Mucosa of descending colon (tissue), 3 donors: ENCODE data around the gene CHIA. TPM values are rescaled to one million over a fixed set of nuclear protein-coding genes. Genes with fewer than 3 reads are reported as not detected.
"Not testable (repeated sequence)": the region's sequence is repeated elsewhere in the genome, so short reads cannot be mapped to it uniquely, and the experiment has no call there.

Source experiments
- ATAC-seq: fragments of 200-7000 bp; cut with Tn5 transposase; one replicate; pipeline ENCODE4 v1.9.1; 2020; ENCODE audit warnings: mild to moderate bottlenecking, moderate library complexity
- DNase-seq, 3 donors: peaks; one replicate each; pipeline ENCODE4 v3.0.0-alpha.2; 2020
- H3K36me3 ChIP-seq: fragments of 200-600 bp; one replicate; pipeline ENCODE4 v1.8.0; 2021; ENCODE audit warnings: low read depth, mild to moderate bottlenecking
- H3K4me1 ChIP-seq: fragments of 200-600 bp; one replicate; pipeline ENCODE4 v1.8.0; 2021; ENCODE audit warnings: low read depth, mild to moderate bottlenecking
- H3K4me3 ChIP-seq: fragments of 200-600 bp; one replicate; pipeline ENCODE4 v1.8.0; 2021; ENCODE audit warnings: mild to moderate bottlenecking
- H3K9me3 ChIP-seq: fragments of 200-600 bp; one replicate; pipeline ENCODE4 v1.8.0; 2021; ENCODE audit warnings: mild to moderate bottlenecking
- intact Hi-C, 2 donors: fragments of 100-400 bp; cut with DNase I in 1 of 2; cut with micrococcal nuclease in 1 of 2; formaldehyde crosslinking; loops; one replicate each; pipeline versions ENCODE4 v1.11.0 to v1.11.1; 2022; cut with DNase I, micrococcal nuclease
- total RNA-seq, 3 donors: library from RNA; stranded (reverse); fragmentation: NEBNext Ultra II Directional in 2 of 3; extraction: Animal tissue kit (Norgen Biotek cat#: 25700) in 2 of 3; gene quantifications; one replicate each; pipeline versions ENCODE4 v1.2.1 to v1.2.4, GENCODE V29; 2021 to 2023
- TF ChIP-seq, protein P1 (sequence below): fragments of 200-600 bp; IDR thresholded peaks from one replicate; pipeline ENCODE4 v1.8.0; 2022; ENCODE audit warnings: antibody characterized with exemption, mild to moderate bottlenecking
- donor health status: DM: no; HTN: no; CAD: no; lungs with moderate emphysema.
- donor health status: DM: no; HTN: no; CAD: no.
- donor health status: DM: no; HTN: yes; CAD: no.

Gene CHIA
- total RNA-seq, 3 donors from 2014 or later: not detected

DNA sequence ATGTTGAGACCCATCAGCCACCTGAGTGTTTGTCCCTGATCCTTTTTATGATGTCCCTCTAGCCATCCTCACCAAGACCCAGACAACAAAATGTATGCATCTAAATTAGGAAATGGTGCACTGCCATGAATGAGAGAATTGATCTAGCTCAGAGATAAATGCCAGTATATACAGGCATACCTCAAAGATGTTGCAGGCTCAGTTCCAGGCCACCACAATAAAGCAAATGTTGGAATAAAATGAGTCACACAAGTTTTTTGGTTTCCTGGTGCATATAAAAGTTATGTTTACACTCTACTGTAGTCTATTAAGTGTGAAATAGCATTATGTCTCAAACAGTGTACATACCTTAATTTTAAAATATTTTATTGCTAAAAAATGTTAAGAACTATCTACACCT, 63.9 kb downstream of the CHIA start:
- H3K9me3 ChIP-seq: no peaks in the 10 kb centered on the region
- ATAC-seq (no peak), DNase-seq (no peak)
- intact Hi-C loops: no loop called here
- no peaks in the 10 kb centered on the region for H3K4me1 ChIP-seq
- TF ChIP-seq, protein P1, sequence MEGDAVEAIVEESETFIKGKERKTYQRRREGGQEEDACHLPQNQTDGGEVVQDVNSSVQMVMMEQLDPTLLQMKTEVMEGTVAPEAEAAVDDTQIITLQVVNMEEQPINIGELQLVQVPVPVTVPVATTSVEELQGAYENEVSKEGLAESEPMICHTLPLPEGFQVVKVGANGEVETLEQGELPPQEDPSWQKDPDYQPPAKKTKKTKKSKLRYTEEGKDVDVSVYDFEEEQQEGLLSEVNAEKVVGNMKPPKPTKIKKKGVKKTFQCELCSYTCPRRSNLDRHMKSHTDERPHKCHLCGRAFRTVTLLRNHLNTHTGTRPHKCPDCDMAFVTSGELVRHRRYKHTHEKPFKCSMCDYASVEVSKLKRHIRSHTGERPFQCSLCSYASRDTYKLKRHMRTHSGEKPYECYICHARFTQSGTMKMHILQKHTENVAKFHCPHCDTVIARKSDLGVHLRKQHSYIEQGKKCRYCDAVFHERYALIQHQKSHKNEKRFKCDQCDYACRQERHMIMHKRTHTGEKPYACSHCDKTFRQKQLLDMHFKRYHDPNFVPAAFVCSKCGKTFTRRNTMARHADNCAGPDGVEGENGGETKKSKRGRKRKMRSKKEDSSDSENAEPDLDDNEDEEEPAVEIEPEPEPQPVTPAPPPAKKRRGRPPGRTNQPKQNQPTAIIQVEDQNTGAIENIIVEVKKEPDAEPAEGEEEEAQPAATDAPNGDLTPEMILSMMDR: no peak
- H3K4me3 ChIP-seq: no peak overlapping the region
- H3K36me3 ChIP-seq: no peaks in the 10 kb centered on the region

DNA sequence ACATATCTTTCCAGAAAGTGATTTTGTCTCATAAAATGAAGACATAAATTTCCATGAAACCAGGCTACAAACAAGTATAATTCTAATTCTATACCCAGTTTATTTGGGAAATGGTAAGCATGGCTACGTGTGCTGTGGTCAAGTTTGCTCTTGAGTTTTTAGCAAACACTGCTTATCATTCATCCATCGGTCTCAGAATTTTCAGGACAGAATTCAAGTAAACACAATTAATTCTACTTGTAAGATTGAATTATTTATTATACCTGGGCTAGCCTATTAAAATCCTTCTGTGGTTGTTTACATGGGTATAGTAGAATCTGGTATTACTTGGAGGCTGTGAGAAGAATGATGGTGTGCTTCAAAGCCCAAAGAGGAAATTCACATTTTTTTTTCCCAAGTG, 68.3 kb downstream of the CHIA start:
- Histone ChIP-seq H3K36me3 (no peaks in the 10 kb centered on the region), H3K9me3 (no peaks in the 10 kb centered on the region), H3K4me3 (no peak overlapping the region), H3K4me1 (no peaks in the 10 kb centered on the region)
- ATAC-seq (no peak), DNase-seq (no peak)
- TF ChIP-seq, protein P1: no peak
- intact Hi-C loops: no loop called here

DNA sequence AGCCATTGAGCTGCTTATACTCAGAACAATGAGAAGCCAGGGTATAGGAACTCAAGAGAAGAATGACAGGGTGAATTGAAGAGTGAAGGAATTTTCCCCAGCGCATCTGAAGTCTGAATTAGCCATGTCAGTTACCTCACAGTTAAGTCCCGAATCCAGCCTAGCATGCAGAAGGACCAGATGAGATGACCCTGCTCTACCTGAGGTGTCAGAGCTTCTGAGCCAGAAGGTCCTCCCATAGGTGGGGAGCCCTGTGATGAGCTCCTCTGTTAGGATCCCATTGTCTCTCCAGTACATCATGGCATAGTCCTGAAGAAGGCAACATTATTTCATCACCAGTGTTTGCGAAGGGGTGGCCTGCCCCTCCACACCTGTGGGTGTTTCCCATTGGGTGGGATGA, 68.7 kb downstream of the CHIA start:
- intact Hi-C loops: no loop called here
- Histone ChIP-seq H3K36me3 (no peaks in the 10 kb centered on the region), H3K9me3 (no peaks in the 10 kb centered on the region), H3K4me3 (no peak overlapping the region), H3K4me1 (no peaks in the 10 kb centered on the region)
- TF ChIP-seq, protein P1: no peak
- DNase-seq: no peak
- no peak for ATAC-seq

DNA sequence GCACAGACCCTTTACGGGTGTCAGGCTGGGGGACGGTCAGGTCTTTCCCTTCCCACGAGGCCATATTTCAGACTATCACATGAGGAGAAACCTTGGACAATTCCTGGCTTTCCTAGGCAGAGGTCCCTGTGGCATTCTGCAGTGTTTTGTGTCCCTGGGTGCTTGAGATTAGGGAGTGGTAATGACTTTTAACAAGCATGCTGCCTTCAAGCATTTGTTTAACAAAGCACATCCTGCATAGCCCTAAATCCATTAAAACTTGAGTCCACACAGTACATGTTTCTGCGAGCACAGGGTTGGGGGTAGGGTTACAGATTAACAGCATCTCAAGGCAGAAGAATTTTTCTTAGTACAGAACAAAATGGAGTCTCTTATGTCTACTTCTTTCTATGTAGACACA, 69.6 kb downstream of the CHIA start:
- ATAC-seq, intact Hi-C loops, H3K4me1 ChIP-seq, H3K4me3 ChIP-seq, H3K9me3 ChIP-seq, DNase-seq, H3K36me3 ChIP-seq: not testable (repeated sequence)

DNA sequence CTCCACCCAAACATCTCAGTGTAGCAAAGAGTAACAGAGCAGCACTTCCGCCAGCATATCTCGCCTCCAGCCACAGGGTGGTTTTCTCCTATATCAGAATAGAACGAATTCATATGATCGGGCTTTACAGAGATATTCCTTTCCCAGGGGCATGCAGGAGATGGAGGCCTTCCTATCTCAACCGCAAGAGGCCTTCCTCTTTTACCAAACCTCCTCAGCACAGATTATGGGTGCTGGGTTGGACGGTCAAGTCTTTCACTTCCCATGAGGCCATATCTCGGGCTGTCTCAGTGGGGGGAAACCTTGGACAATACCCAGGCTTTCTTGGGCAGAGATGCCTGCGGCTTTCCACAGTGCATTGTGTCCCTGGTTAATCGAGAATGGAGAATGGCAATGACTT, 71.1 kb downstream of the CHIA start:
- DNase-seq (no peak), ATAC-seq (no peak)
- TF ChIP-seq, protein P1: no peak
- Histone ChIP-seq H3K4me3 (no peak overlapping the region), H3K36me3 (no peaks in the 10 kb centered on the region), H3K9me3 (no peaks in the 10 kb centered on the region), H3K4me1 (no peaks in the 10 kb centered on the region)
- intact Hi-C loops: no loop called here

DNA sequence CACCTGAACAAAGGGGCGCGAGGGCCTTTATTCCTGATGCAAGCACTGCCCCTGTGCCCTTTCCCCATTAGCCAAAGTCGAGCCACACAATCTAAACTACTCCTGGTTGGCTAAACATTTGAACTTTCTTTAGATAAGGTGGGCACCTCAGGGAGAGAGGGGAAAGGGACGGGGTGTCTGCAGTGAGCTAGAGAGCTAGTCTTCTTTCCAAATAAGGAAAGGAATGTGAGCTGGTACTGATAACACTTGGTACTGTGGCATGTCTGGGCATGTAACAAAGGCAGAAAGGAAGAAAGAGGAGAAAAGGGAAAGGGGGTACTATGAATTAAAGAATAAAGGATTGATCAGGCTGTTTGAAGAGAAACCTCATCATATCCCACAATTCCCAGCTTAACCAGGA, 74.0 kb downstream of the CHIA start:
- TF ChIP-seq, protein P1: no peak
- no peak for ATAC-seq
- no peak for DNase-seq

More for the DNA sequence above, 74.0 kb downstream of the CHIA start:
- H3K36me3 ChIP-seq: no peaks in the 10 kb centered on the region
- intact Hi-C loops: no loop called here
- no peak overlapping the region for H3K4me3 ChIP-seq
- H3K4me1 ChIP-seq: no peaks in the 10 kb centered on the region
- H3K9me3 ChIP-seq: no peaks in the 10 kb centered on the region
